HCT116 (cell line): ENCODE data around the gene VAMP8. TPM values are rescaled to one million over a fixed set of nuclear protein-coding genes. Genes with fewer than 3 reads are reported as not detected.

ENCODE experiments used
- ATAC-seq: fragments of 200-7000 bp; cut with Tn5 transposase; 2 replicates; pipeline ENCODE4 v1.9.1; 2020; ENCODE audit warnings: mild to moderate bottlenecking, moderate library complexity
- BruUV-seq: library from RNA; stranded (reverse); fragments of 400-500 nt; replicated peaks from 2 replicates; lab custom pipeline; 2021; lab: Mats Ljungman, UMichigan
- CTCF ChIA-PET: fragments of 300-600 bp; sonication (Branson Sonifier 250); formaldehyde crosslinking; loops from one replicate; lab custom pipeline; 2021; ENCODE audit warnings: antibody characterized with exemption; lab: Charles Lee
- POLR2A ChIA-PET: fragments of 300-600, 350-600 bp; sonication (Branson Sonifier 250); formaldehyde crosslinking; loops from one replicate; lab custom pipeline; 2021; ENCODE audit warnings: antibody characterized with exemption; lab: Charles Lee
- RAD21 ChIA-PET, 2 experiments: fragments of 300-600 bp; sonication (Branson Sonifier 250); formaldehyde crosslinking; loops; one replicate each; lab custom pipeline; 2023; ENCODE audit warnings: low total read pairs in 2 of 2; ENCODE audit not compliant: uncharacterized antibody in 2 of 2, unreplicated experiment in 2 of 2, low non-redundant PET in 1 of 2; lab: Charles Lee
- DNase-seq: peaks from one replicate; pipeline ENCODE4 v3.0.0-alpha.2; 2010; ENCODE audit warnings: low read depth, low spot score
- H2AFZ ChIP-seq: fragments of 200-600 bp; shearing (Covaris generic), sonication (generic); 2 replicates; pipeline ENCODE4 v1.6.1; 2017; ENCODE audit warnings: low read depth, mixed run types, mixed read lengths, antibody characterized with exemption, low read length; ENCODE audit not compliant: poor library complexity, severe bottlenecking
- H3K27ac ChIP-seq: 2 replicates; pipeline ENCODE4 v1.5.1; 2012; ENCODE audit warnings: low read depth, low read length
- H3K27me3 ChIP-seq: fragments of 200-600 bp; sonication (generic); 2 replicates; pipeline ENCODE4 v1.6.1; 2016; ENCODE audit warnings: mixed run types, low read length, mixed read lengths; ENCODE audit not compliant: insufficient read depth
- H3K36me3 ChIP-seq, 2 experiments: fragments of 200-500 bp in 1 of 2; fragments of 200-600 bp in 1 of 2; sonication (Bioruptor generic) in 1 of 2; sonication (generic) in 1 of 2; 2 replicates each; pipeline versions ENCODE4 v1.5.1 to v1.6.1; 2014 to 2016; ENCODE audit warnings: low read length in 2 of 2, inconsistent platforms in 1 of 2, mixed read lengths in 1 of 2, mixed run types in 1 of 2; ENCODE audit not compliant: insufficient read depth in 2 of 2, control insufficient read depth in 1 of 2
- H3K4me1 ChIP-seq, 2 experiments: fragments of 200-600 bp in 1 of 2; sonication (generic) in 1 of 2; 2 replicates each; pipeline versions ENCODE4 v1.5.1 to v1.6.1; 2012 to 2017; ENCODE audit warnings: low read length in 2 of 2, inconsistent platforms in 1 of 2, mild to moderate bottlenecking in 1 of 2, mixed read lengths in 1 of 2, mixed run types in 1 of 2, moderate library complexity in 1 of 2; ENCODE audit not compliant: insufficient read depth in 2 of 2, control insufficient read depth in 1 of 2
- H3K4me2 ChIP-seq: fragments of 200-600 bp; sonication (generic); 2 replicates; pipeline ENCODE4 v1.6.1; 2017; ENCODE audit warnings: mixed run types, low read length, mixed read lengths
- H3K4me3 ChIP-seq, 2 experiments: fragments of 200-600 bp in 1 of 2; sonication (generic) in 1 of 2; replicated peaks in 1 of 2; 2 replicates each; pipeline ENCODE4 v1.5.1; 2011 to 2016; ENCODE audit warnings: low read length in 2 of 2, control low read depth in 1 of 2, low read depth in 1 of 2, mild to moderate bottlenecking in 1 of 2, mixed read lengths in 1 of 2, mixed run types in 1 of 2
- H3K79me2 ChIP-seq: fragments of 200-600 bp; sonication (generic); 2 replicates; pipeline ENCODE4 v1.6.1; 2017; ENCODE audit warnings: mild to moderate bottlenecking, mixed run types, low read length, moderate library complexity, mixed read lengths; ENCODE audit not compliant: insufficient read depth
- H3K9ac ChIP-seq: fragments of 200-600 bp; sonication (generic); 2 replicates; pipeline ENCODE4 v1.6.1; 2016; ENCODE audit warnings: low read length, mixed read lengths
- H3K9me2 ChIP-seq: fragments of 200-600 bp; sonication (generic), shearing (Covaris generic); 2 replicates; pipeline ENCODE4 v1.6.1; 2017; ENCODE audit warnings: mixed run types, mild to moderate bottlenecking, moderate library complexity; ENCODE audit not compliant: insufficient read depth
- H3K9me3 ChIP-seq, 2 experiments: fragments of 200-500 bp in 1 of 2; fragments of 200-600 bp in 1 of 2; sonication (Bioruptor generic) in 1 of 2; sonication (generic) in 1 of 2; 2 replicates each; pipeline ENCODE4 v1.6.1; 2014 to 2017; ENCODE audit warnings: low read length in 2 of 2, mixed read lengths in 2 of 2, inconsistent platforms in 1 of 2, low read depth in 1 of 2, mild to moderate bottlenecking in 1 of 2, mixed run types in 1 of 2, moderate library complexity in 1 of 2; ENCODE audit not compliant: control insufficient read depth in 1 of 2, insufficient read depth in 1 of 2
- H4K20me1 ChIP-seq: fragments of 200-600 bp; sonication (generic), shearing (Covaris generic); 2 replicates; pipeline ENCODE4 v1.6.1; 2017; ENCODE audit warnings: mixed run types, mild to moderate bottlenecking, moderate library complexity; ENCODE audit not compliant: insufficient read depth
- CBX3 ChIP-seq: IDR thresholded peaks from 2 replicates; pipeline ENCODE4 v1.6.1; 2012; ENCODE audit warnings: low read depth
- ELF1 ChIP-seq: IDR thresholded peaks from 2 replicates; pipeline ENCODE4 v1.6.1; 2012; ENCODE audit warnings: low read depth, borderline replicate concordance
- EZH2phosphoT487 ChIP-seq: fragments of 200-600 bp; IDR thresholded peaks from 2 replicates; pipeline ENCODE4 v1.6.1; 2018; ENCODE audit warnings: antibody characterized with exemption, borderline replicate concordance
- FOSL1 ChIP-seq: IDR thresholded peaks from 2 replicates; pipeline ENCODE4 v1.6.1; 2012; ENCODE audit warnings: low read depth
- JUND ChIP-seq: IDR thresholded peaks from 2 replicates; pipeline ENCODE4 v1.6.1; 2012
- POLR2A ChIP-seq: IDR thresholded peaks from 2 replicates; pipeline ENCODE4 v1.7.0; 2011; ENCODE audit warnings: borderline replicate concordance; ENCODE audit not compliant: insufficient read depth, insufficient read length; ENCODE audit errors: extremely low read depth
- RAD21 ChIP-seq: IDR thresholded peaks from 2 replicates; pipeline ENCODE4 v1.6.1; 2012; ENCODE audit warnings: low read depth, mild to moderate bottlenecking
- SRF ChIP-seq: IDR thresholded peaks from 2 replicates; pipeline ENCODE4 v1.6.1; 2012; ENCODE audit warnings: low read depth
- YY1 ChIP-seq: IDR thresholded peaks from 2 replicates; pipeline ENCODE4 v1.6.1; 2011; ENCODE audit warnings: low read length, low read depth, moderate library complexity, mild to moderate bottlenecking; ENCODE audit not compliant: insufficient replicate concordance; ENCODE audit errors: extremely low read depth
- ZNF274 ChIP-seq: fragments of 200-500 bp; sonication (Bioruptor generic); IDR thresholded peaks from 2 replicates; pipeline ENCODE4 v1.6.1; 2014; ENCODE audit warnings: mild to moderate bottlenecking, low read depth, low read length, inconsistent platforms
- intact Hi-C: fragments of 100-400 bp; cut with micrococcal nuclease; formaldehyde crosslinking; loops from 2 replicates; pipeline ENCODE4 v1.10.0; 2022
- total RNA-seq: library from RNA; stranded (reverse); gene quantifications from one replicate; pipeline ENCODE4 v1.2.1, GENCODE V29; 2021; ENCODE audit not compliant: unreplicated experiment
- TF ChIP-seq, protein P1 (sequence below): IDR thresholded peaks from 2 replicates; pipeline ENCODE4 v1.6.1; 2012
- TF ChIP-seq, protein P2 (sequence below): IDR thresholded peaks from 2 replicates; pipeline ENCODE4 v1.6.1; 2012; ENCODE audit warnings: low read depth
- TF ChIP-seq, protein P3 (sequence below): IDR thresholded peaks from 2 replicates; pipeline ENCODE4 v1.6.1; 2011; ENCODE audit warnings: mild to moderate bottlenecking, low read length, moderate library complexity; ENCODE audit not compliant: insufficient replicate concordance; ENCODE audit errors: extremely low read depth

VAMP8 gene
- total RNA-seq, 1 experiment from 2014 or later, result 52.6 TPM

DNA sequence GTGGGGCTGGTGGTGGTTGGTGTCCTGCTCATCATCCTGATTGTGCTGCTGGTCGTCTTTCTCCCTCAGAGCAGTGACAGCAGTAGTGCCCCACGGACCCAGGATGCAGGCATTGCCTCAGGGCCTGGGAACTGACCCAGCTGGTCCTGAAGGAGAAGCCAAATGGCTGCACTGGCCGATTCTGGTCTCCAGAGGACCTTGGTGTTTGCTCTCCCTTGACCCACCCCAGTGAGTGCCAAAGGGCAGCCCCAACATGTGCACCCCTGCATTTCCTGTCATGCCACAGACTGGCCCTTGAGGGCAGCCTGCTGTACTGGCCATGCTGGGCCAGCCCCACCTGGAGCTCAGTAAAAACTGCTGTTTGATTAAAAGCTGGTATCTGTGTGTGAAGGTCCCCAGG lies 15.6 kb downstream of the VAMP8 start:
- intact Hi-C loops, result no loop called here
- H3K4me1 ChIP-seq, result peaks cover 8 to 28% of the 10 kb centered on the region in 2 experiments; a peak in 3 of 4 replicates

More for the DNA sequence above, 15.6 kb downstream of the VAMP8 start:
- CTCF ChIA-PET, result no interaction called here
- H3K4me2 ChIP-seq, result no peak overlapping the region
- no peaks in the 10 kb centered on the region for H3K9me2 ChIP-seq
- peaks cover 18% of the 10 kb centered on the region for H3K79me2 ChIP-seq
- TF ChIP-seq SRF, result no peak
- TF ChIP-seq ELF1, result no peak
- no peak for TF ChIP-seq EZH2phosphoT487
- TF ChIP-seq YY1, result no peak
- no peak for TF ChIP-seq ZNF274
- TF ChIP-seq, protein P1, sequence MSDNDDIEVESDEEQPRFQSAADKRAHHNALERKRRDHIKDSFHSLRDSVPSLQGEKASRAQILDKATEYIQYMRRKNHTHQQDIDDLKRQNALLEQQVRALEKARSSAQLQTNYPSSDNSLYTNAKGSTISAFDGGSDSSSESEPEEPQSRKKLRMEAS, result no peak
- TF ChIP-seq RAD21, result no peak
- TF ChIP-seq FOSL1, result no peak
- no peak for TF ChIP-seq CBX3
- TF ChIP-seq, protein P2, sequence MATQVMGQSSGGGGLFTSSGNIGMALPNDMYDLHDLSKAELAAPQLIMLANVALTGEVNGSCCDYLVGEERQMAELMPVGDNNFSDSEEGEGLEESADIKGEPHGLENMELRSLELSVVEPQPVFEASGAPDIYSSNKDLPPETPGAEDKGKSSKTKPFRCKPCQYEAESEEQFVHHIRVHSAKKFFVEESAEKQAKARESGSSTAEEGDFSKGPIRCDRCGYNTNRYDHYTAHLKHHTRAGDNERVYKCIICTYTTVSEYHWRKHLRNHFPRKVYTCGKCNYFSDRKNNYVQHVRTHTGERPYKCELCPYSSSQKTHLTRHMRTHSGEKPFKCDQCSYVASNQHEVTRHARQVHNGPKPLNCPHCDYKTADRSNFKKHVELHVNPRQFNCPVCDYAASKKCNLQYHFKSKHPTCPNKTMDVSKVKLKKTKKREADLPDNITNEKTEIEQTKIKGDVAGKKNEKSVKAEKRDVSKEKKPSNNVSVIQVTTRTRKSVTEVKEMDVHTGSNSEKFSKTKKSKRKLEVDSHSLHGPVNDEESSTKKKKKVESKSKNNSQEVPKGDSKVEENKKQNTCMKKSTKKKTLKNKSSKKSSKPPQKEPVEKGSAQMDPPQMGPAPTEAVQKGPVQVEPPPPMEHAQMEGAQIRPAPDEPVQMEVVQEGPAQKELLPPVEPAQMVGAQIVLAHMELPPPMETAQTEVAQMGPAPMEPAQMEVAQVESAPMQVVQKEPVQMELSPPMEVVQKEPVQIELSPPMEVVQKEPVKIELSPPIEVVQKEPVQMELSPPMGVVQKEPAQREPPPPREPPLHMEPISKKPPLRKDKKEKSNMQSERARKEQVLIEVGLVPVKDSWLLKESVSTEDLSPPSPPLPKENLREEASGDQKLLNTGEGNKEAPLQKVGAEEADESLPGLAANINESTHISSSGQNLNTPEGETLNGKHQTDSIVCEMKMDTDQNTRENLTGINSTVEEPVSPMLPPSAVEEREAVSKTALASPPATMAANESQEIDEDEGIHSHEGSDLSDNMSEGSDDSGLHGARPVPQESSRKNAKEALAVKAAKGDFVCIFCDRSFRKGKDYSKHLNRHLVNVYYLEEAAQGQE, result no peak
- TF ChIP-seq POLR2A, result no peak
- TF ChIP-seq JUND, result no peak
- TF ChIP-seq, protein P3, sequence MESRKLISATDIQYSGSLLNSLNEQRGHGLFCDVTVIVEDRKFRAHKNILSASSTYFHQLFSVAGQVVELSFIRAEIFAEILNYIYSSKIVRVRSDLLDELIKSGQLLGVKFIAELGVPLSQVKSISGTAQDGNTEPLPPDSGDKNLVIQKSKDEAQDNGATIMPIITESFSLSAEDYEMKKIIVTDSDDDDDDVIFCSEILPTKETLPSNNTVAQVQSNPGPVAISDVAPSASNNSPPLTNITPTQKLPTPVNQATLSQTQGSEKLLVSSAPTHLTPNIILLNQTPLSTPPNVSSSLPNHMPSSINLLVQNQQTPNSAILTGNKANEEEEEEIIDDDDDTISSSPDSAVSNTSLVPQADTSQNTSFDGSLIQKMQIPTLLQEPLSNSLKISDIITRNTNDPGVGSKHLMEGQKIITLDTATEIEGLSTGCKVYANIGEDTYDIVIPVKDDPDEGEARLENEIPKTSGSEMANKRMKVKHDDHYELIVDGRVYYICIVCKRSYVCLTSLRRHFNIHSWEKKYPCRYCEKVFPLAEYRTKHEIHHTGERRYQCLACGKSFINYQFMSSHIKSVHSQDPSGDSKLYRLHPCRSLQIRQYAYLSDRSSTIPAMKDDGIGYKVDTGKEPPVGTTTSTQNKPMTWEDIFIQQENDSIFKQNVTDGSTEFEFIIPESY, result no peak
- H3K4me3 ChIP-seq, result no peak overlapping the region
- H2AFZ ChIP-seq, result no peak overlapping the region
- H3K27me3 ChIP-seq, result no peaks in the 10 kb centered on the region
- RAD21 ChIA-PET, result interaction anchor here in 1 of 2 experiments (0.6 kb wide), 1 partner anchor 132 kb away, joined by 7 read pairs; no protein-coding TSS in a partner anchor
- H3K9me3 ChIP-seq, result no peaks in the 10 kb centered on the region
- ATAC-seq, result no peak
- H3K36me3 ChIP-seq, result peaks cover 3 to 4% of the 10 kb centered on the region in 2 experiments; a peak in 2 of 4 replicates
- no TSS peak for BruUV-seq
- H3K27ac ChIP-seq, result no peak overlapping the region
- DNase-seq, result no peak
- POLR2A ChIA-PET, result interaction anchor here (0.6 kb wide), 1 partner anchor 12 kb away, joined by 4 read pairs; no protein-coding TSS in a partner anchor
- no peak overlapping the region for H3K9ac ChIP-seq
- H4K20me1 ChIP-seq, result no peaks in the 10 kb centered on the region
